ENCODE results near the gene FHIT. TPM values are rescaled to one million over a fixed set of nuclear protein-coding genes. Genes with fewer than 3 reads are reported as not detected.

FHIT gene
- total and polyA plus RNA-seq, 4 donors = 2.6 to 21.3 (median 8.7) TPM

GRCh38 chr3:60056404-60056803, 1194.8 kb downstream of the FHIT start:
- Histone ChIP-seq H3K27me3 (ENCODE audit: control insufficient read depth in 3 of 3, insufficient read depth in 3 of 3, low read length in 2 of 3) (no peaks in the 10 kb centered on the region), H3K4me1 (ENCODE audit: control insufficient read depth in 5 of 5, insufficient read depth in 5 of 5, low read length in 5 of 5) (peaks cover 0 to 10% (median 0%) of the 10 kb centered on the region in 5 donors), H3K9me3 (ENCODE audit: control insufficient read depth in 4 of 4, insufficient read depth in 3 of 4, low read length in 3 of 4) (peaks cover 0 to 5% (median 1%) of the 10 kb centered on the region in 4 donors), H3K4me3 (no peak overlapping the region), H3K27ac (ENCODE audit: low read depth in 1 of 2, low read length in 1 of 2) (no peak overlapping the region), H3K9ac (ENCODE audit: insufficient read depth in 1 of 2, low read length in 2 of 2) (no peak overlapping the region), H3K36me3 (ENCODE audit: control insufficient read depth in 4 of 4, insufficient read depth in 4 of 4, low read length in 4 of 4) (no peaks in the 10 kb centered on the region)
- WGBS, 2 donors = 39% methylated on average over 4 of the region's 4 CpGs
- no peak for TF ChIP-seq CTCF (IDR thresholded peaks at IDR 0.05; ENCODE audit: control extremely low read depth, extremely low read depth)
- ATAC-seq (ENCODE audit: insufficient read depth, low FRiP score) (no peak), DNase-seq (no peak)

GRCh38 chr3:60055765-60056164, 1195.5 kb downstream of the FHIT start:
- no peak for TF ChIP-seq CTCF (IDR thresholded peaks at IDR 0.05; ENCODE audit: control extremely low read depth, extremely low read depth)
- Histone ChIP-seq H3K4me3 (no peak overlapping the region), H3K4me1 (ENCODE audit: control insufficient read depth in 5 of 5, insufficient read depth in 5 of 5, low read length in 5 of 5) (peaks cover 0 to 10% (median 0%) of the 10 kb centered on the region in 5 donors), H3K36me3 (ENCODE audit: control insufficient read depth in 4 of 4, insufficient read depth in 4 of 4, low read length in 4 of 4) (no peaks in the 10 kb centered on the region), H3K27ac (ENCODE audit: low read depth in 1 of 2, low read length in 1 of 2) (no peak overlapping the region), H3K27me3 (ENCODE audit: control insufficient read depth in 3 of 3, insufficient read depth in 3 of 3, low read length in 2 of 3) (no peaks in the 10 kb centered on the region), H3K9ac (ENCODE audit: insufficient read depth in 1 of 2, low read length in 2 of 2) (no peak overlapping the region), H3K9me3 (ENCODE audit: control insufficient read depth in 4 of 4, insufficient read depth in 3 of 4, low read length in 3 of 4) (peaks cover 0 to 5% (median 1%) of the 10 kb centered on the region in 4 donors)
- ATAC-seq (ENCODE audit: insufficient read depth, low FRiP score) = no peak
- 57 to 78% methylated on average over 6 of the region's 6 CpGs for WGBS, 2 donors
- DNase-seq = peak in 2 of 3 donors; percentile 67 to 68

- no peak overlapping the region for H3K27ac ChIP-seq (ENCODE audit: low read depth in 1 of 2, low read length in 1 of 2)
- TF ChIP-seq CTCF (IDR thresholded peaks at IDR 0.05; ENCODE audit: control extremely low read depth, extremely low read depth) = no peak
- WGBS, 2 donors = 69 to 73% methylated on average over 3 of the region's 3 CpGs
- H3K9ac ChIP-seq (ENCODE audit: insufficient read depth in 1 of 2, low read length in 2 of 2) = no peak overlapping the region
- no peaks in the 10 kb centered on the region for H3K27me3 ChIP-seq (ENCODE audit: control insufficient read depth in 3 of 3, insufficient read depth in 3 of 3, low read length in 2 of 3)
- peaks cover 0 to 5% (median 1%) of the 10 kb centered on the region in 4 donors for H3K9me3 ChIP-seq (ENCODE audit: control insufficient read depth in 4 of 4, insufficient read depth in 3 of 4, low read length in 3 of 4)
- ATAC-seq (ENCODE audit: insufficient read depth, low FRiP score) (no peak), DNase-seq (no peak)
- H3K4me1 ChIP-seq (ENCODE audit: control insufficient read depth in 5 of 5, insufficient read depth in 5 of 5, low read length in 5 of 5) = peaks cover 0 to 10% (median 0%) of the 10 kb centered on the region in 5 donors
- no peak overlapping the region for H3K4me3 ChIP-seq
- no peaks in the 10 kb centered on the region for H3K36me3 ChIP-seq (ENCODE audit: control insufficient read depth in 4 of 4, insufficient read depth in 4 of 4, low read length in 4 of 4)
Measured at GRCh38 chr3:60053526-60054265, 1197.6 kb downstream of the FHIT start.

Data from lung (tissue), 12 donors.